NCI-H2029 (cell line): ENCODE measurements around the gene RETSAT.

Experiments used
- DNase-seq: peaks from one replicate; lab custom pipeline; 2025; lab: John Stamatoyannopoulos, UW

RETSAT gene

DNA sequence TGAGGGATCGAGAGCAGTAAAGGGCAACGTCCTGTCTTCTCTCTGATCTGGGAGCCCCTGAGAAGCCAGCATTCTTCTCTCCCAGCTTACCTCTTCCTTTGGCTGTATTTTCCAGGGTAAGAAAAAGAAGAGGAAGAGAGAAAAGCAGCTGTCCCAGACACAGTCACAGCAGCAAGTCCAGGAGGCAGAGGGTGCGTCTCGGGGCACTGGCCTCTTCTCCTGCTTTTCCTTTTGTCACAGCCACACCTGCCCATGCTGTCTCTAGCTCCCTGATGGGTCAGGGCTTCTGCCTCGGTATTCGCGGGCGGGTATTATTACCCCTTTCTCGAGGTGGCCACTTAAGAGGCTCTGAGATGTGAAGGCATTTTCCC is 46.8 kb downstream of the RETSAT start:
- no peak for DNase-seq

- no peak for DNase-seq
Measured at GRCh38 chr2:85303780-85304531, 50.4 kb downstream of the RETSAT start.

DNA sequence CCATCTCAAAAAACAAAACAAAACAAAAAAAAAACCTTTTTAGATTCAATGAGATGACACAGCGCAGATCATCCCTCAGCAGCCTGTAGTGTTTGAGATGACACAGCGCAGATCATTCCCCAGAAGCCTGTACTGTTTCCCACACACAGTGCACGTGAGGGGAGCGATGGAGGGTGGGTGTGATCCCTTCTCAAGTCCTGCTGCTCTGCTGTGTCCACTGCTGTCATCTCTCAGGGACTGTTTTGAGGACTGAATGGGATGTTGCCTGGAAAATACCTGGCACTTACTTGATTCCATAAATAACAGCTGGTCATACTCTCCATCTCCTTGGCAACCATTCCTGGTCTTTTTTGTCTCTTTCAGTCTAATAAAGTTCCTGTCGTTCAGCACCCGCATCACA is 52.2 kb downstream of the RETSAT start:
- DNase-seq, result no peak
